ENCODE measurements around the gene SEC24A.
"Not testable (repeated sequence)": the region's sequence is repeated elsewhere in the genome, so short reads cannot be mapped to it uniquely, and the experiment has no call there.

SEC24A gene

DNA sequence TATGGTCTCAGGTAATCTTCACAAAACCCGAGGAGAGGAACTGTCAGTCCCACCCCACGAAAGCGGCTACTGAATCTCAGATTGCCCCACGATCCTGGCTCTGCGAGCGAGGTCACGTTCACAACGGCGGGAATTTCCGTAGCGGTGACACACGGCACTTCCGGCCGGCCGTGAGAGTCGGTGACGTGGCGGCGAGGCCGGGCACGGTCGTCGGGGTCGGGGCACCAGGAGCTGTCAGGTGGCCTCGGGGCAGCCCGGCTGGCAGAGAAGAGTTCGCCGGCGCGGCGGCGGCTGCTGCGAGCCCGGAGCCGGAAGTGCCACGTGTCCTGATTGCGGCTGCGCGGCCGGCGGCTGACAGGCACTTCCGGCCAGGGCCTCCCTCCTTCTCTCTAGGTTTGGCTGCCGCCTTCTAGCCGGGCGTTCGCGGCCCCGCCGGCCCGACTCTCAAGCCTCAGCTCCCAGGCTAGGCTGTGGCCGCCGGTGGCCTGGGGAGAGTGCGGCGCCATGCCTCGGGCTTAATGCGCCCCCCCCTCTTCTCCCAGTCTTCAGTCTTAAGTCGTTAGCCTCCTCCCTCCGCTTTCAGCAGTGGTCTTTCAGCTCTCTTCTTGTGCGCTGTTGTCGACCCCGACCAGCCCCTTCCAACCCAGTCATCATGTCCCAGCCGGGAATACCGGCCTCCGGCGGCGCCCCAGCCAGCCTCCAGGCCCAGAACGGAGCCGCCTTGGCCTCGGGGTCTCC, at the start of gene SEC24A:
Gene SEC24A, plus strand, starts transcription at position 361 of the 738 bp plus-strand sequence. Its CDS starts 292 bp downstream, at position 653.
- peak; percentile 79 for DNase-seq

DNA sequence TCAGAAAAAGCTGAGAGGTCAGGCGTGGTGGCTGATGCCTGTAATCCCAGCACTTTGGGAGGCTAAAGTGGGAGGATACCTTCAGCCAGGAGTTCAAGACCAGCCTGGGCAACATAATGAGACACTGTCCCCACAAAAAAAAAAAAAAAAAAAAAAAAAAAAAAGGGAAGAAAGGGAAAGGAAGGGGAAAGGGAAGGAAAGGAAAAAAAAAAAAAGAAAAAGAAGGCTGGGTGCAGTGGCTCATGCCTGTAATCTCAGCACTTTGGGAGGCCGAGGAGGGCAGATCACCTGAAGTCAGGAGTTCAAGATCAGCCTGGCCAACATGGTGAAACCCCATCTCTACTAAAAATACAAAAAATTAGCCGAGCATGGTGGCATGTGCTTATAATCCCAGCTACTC, 48.8 kb upstream of the SEC24A start:
- DNase-seq: not testable (repeated sequence)

DNA sequence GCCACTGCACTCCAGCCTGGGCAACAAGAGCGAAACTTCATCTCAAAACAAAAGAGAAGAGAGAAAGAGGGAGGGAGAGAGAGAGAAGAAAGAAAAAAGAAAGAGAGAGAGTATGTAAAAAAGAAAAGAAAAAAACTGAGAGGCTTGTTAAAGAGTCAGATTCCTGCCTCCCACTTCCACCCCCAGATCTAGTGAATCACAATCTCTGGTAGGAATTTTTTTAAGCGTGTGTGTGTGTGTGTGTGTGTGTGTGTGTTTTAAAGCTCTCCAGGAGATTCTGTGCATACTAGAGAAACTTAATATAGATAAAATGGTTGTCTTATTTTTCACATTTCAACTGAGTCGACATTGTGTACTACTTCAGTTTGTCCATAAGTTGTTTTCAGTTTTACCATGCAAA, 48.0 kb upstream of the SEC24A start:
- DNase-seq: no peak

DNA sequence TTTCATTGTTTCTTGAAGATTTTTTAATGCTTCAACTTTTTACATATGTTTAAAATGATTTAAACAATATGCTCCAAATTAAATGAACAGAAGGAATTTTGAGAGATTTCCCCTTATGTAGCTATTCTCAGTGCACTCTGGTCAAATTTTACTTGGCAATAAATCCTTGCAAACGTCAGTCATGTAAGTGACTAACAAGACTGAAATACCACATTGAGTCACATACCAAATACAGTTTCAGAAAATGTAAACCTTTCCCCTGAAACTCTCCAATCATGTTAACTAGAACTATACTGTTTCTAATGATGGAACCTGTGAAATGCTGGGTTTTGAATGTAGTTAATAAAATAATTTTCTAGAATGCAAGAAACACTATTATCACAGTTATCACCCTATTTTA, 45.5 kb upstream of the SEC24A start:
- no peak for DNase-seq

DNA sequence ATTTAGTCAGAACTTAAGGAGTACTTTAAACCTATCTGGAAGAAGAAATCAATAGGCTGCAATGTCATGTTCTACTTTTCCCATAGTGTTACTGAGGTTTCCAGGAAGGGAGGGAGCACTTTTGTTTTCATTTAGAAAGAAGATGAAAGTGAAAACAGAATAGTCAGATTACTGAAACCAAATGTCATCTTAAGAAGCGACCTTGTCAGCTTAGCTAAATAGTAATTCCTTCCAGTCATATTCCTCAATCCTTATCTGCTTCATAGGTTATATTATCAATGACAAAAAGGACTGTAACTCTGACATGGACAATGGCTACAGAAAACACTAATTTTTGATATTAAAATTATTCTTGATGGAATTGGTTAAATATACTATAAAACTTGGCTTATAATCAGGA, 43.7 kb upstream of the SEC24A start:
- no peak for DNase-seq

DNA sequence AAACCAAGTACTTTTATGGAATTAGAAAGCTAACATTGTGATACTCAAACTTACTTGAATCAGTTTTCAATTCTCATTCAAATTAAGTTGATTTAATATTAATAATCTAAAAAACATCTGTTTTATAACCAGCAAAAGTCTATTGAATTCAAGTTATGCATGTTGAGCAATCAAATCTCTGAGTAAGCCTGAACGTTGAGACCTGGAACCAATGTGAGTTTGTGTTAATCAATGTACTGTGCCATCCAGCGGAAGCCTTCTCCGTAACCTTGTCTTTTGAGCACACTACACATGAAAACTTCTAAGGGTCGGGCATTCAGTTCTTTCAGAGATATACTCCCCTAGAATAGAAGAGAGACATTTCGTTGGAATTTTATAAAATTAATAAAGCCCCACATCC, 41.9 kb upstream of the SEC24A start:
- no peak for DNase-seq

DNA sequence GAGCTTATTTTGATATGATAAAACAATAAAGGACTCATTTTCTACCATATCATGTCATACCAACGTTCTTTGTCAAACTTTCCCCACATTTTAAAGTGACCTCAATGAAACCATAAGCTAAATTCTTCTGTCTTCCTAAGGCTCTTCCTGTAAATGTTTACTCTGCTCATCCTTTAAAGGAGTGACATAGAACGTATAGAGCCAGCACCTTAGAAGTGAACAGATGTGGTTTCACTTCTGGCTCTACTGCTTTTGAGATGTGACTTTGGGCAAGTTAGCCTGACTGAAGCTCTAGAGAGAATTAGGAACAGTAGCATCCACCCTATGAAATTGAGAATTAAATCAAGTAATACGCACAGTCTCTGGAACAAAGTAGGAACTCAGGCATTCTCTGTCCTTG, 40.0 kb upstream of the SEC24A start:
- no peak for DNase-seq

DNA sequence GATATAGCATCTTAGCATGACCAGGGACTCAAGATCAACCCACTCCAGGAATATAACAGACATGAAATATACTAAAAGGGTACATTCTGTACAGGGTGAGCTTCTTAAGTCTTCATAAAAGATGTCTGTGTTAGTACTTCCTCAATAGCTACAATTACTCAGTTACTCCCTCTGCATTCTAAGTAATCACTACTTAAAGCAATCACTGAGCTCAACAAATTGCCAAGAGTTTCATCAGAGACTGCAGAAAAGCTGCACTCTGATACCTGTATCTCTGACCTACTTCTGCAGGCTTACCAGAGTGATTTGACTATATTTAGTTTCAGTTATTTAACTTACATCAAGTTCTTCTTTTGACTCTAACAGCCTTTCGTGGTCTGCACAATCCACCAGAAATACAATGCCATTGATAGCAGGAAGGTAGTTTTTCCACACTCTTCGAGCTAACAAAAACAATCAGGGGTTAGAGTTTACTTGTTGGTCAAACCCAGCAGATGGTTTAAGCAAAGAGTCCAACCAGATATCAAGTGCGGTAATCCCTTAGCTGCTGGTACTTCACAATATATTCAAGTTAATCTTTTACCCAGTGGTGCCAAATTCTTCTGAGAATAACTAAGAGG, 39.2 kb upstream of the SEC24A start:
- DNase-seq: no peak

DNA sequence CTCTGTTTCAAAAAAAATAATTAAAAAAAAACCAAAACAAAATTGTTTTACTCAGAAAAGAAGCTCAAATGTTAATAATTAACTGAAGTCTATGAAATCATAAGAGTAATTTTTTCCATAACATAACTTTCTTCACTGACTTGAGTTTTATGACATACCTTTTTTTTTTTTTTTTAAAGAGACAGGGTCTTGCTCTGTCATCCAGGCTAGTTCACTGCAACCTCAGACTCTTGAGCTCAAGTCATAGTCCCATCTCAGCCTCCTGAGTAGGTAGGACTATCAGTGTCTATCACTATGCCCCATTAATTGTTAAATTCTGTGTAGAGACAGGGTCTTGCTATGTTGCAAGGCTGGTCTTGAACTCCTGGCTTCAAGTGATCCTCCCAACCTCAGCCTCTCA, 37.9 kb upstream of the SEC24A start:
- no peak for DNase-seq

DNA sequence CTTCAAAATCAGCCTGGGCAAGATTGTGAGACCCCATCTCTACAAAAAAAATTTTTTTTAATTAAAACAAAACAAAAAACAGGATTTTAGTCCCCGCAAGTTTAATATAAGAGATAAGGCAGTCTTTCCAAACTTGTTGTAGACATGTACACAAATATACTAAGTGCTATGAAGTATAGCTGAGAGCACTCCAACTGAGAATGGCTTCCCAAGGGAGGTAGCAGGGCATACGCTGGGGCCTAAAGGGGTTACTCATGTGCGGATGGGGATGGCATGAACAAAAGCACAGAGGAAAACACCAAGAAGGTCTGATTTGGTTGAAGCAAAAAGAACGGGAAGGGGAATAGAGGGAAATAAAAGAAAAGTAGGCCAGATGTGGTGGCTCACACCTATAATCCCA, 37.1 kb upstream of the SEC24A start:
- DNase-seq: no peak

DNA sequence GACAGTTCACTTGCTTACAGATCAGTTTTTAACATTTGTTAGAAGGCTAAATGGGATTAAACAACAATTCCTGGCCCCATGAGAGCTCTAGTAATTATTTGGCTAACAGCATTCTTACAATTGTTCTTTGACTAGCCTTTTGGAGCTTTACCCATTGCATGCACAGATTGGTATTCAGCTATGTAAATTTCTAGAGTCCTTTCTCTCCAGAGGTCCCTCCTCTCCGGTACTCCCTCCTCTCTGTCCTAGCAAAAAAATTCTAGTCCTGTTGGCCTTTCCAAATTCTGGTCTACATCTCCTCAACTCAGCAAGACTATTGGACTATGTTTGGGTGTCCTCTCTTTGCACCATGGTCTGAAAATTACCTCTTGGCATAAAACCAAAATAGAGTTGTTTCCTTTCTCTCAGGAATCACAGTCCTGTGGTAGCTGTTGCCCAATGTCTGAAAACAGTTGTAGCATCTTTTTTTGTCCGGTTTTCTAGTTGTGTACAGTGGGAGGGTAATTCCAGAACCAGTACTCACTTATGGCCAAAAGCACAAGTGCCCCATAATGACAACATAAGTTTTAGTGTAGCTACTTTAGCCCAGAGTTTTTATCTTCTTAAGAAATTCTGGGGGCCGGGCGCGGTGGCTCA, 34.0 kb upstream of the SEC24A start:
- no peak for DNase-seq

DNA sequence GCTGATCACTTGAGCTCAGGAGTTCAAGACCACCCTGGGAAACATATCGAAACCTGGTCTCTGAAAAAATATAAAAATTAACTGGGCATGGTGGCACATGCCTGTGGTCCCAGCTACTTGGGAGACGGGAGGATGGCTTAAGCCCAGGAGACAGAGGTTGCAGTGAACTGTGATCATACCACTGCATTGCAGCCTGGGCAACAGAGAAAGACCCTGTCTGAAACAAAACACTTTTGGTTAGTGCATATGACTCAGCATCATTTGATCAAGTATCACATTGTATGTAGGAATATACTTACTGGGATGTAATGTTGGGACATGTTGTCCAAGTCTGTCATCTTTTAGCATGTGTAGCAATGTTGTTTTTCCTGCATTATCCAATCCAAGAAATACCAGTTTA, 28.0 kb upstream of the SEC24A start:
- DNase-seq: no peak

DNA sequence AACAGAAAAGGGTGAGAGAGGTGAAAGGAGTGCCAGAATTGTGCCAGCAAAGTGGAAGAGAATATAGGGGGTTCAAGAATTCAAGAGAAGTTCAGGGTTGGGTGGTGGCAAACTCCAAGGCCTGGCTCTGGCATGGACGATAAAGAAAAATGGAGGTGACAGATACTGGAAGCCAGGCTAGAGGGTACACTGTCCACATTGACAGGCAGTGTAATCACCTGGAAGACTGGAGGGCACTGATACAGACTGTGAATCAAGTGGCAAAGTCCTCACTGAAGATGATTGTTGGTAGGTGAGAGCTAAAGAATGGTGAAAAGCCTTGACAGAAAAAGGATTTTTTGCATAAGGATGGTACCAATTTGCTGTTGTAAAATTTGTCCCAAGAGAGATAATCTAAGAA, 23.0 kb upstream of the SEC24A start:
- no peak for DNase-seq

DNA sequence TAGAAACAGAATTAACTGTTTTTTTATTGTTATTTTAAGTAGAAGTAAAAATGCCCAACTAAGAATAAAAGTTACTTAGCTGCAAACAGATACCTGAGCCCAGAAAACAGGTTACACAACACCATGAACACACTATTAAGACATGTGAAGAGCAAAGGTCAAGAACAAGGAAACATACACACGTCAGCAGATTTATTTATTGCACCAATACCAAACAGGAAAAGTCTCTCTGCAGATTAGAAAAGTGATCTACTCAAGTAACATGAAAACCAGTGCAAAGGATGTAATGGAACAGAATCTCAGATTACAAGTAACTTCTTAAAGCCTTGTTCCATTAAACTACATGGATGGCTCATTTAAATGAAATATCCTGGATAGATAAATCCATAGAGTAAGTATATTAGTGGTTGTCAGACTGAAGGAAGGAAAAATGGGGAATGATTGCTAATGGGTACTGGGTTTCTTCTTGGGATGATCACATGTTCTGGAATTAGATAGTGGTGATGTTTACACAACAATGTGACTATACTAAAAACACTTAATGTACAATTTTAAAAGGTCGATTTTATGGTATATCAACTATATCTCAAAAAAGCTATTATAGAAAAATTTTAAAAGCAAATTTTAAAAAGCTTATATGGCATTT, 22.1 kb upstream of the SEC24A start:
- DNase-seq: no peak

DNA sequence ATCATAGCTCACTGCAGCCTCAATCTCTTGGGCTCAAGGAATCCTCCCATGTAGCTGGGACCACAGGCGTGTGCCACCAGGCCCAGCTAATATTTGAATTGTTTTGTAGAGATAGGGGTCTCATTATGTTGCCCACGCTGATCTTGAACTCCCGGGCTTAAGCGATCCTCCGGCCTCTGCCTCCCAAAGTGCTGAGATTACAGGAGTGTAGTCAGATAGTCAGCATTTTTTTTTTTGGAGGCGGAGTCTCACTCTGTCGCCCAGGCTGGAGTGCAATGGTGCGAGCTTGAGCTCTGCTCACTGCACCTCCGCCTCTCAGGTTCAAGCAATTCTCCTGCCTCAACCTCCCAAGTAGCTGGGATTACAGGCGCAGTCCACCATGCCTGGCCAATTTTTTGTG, 14.4 kb upstream of the SEC24A start:
- DNase-seq: no peak

DNA sequence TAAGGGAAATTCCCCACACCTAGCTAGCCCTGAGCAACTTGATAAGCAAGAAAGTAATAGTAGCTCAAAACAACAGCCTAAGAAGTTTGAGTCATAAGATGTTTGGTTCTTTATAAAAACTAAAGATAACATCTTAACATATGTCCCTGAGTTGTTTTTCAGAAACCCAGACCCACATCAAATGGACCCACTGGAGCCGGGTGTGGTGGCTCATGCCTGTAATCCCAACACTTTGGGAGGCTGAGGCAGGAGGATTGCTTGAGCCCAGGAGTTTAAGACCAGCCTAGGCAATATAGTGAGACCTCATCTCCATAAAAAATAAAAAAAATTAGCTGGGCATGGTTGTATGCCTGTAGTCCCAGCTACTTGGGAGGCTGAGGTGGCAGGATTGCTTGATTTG, 13.2 kb upstream of the SEC24A start:
- DNase-seq: not testable (repeated sequence)

DNA sequence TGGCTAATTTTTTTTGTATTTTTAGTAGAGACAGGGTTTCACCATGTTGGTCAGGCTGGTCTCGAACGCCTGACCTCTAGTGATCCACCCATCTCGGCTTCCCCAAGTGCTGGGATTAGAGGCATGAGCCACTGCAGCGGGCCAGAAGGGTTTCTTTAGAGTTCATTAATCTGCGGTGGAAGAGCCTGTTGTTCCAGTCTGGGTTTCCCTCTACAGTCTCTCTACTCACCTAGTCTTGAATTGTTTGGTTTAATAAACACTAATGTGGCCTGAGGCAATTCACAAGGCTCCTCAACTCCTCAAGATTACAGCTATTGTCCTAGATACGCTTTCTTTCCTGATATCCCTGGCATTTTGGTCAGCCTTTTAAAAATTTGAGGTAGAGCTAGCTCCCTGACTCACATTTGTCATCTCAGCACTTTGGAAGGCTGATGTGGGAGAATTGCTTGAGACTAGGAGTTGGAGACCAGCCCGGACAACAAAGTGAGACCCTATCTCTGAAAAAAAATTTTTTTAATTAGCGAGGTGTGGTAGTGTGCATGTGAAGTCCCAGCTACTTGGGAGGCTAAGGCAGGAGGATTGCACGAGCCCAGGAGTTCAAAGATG, 11.4 kb upstream of the SEC24A start:
- DNase-seq: no peak

DNA sequence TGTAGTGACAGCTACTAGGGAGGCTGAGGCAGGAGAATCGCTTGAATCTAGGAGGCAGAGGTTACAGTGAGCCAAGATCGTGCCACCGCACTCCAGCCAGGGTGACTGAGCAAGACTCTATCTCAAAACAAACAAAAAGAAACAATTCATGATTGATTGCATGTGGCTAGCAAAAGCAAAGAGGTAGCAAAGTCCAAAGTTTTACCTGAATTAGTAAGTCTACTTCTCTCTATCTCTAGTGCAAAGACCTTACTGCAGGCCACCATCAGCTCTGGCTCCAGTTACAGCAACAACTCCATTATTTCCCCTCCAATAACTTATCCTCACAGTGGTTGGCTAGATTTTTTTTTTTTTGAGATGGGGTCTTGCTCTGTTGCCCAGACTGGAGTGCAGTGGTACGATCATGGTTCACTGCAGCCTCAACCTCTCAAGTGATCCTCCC, 9.8 kb upstream of the SEC24A start:
- DNase-seq: no peak

DNA sequence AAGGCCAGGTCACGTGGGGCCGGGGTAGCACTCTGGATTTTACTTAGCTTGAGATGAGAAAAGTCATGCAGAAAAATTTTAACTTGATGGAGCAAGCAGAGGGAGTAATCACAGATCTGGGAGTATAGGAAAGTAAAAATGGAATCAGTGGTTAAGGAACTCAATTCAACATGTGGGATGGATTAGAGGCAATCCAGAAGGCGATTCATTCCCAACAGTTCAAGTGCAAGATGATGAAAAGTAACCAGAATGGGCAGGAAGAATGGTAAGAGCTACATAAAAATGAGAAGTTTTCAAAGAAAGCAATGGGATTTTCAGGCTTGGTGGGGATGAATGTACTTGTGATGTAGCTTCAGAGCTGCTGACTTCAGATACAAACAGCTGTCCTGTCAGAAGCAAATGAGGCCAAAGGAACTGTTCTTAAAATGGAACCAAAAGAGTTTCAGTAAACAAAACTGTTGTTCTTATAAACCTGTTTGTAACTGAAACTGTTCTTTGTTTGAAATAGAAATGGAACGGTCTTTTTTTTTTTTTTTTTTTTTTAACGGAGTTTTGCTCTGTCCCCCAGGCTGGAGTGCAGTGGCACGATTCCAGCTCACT, 5.6 kb upstream of the SEC24A start:
- DNase-seq: no peak

DNA sequence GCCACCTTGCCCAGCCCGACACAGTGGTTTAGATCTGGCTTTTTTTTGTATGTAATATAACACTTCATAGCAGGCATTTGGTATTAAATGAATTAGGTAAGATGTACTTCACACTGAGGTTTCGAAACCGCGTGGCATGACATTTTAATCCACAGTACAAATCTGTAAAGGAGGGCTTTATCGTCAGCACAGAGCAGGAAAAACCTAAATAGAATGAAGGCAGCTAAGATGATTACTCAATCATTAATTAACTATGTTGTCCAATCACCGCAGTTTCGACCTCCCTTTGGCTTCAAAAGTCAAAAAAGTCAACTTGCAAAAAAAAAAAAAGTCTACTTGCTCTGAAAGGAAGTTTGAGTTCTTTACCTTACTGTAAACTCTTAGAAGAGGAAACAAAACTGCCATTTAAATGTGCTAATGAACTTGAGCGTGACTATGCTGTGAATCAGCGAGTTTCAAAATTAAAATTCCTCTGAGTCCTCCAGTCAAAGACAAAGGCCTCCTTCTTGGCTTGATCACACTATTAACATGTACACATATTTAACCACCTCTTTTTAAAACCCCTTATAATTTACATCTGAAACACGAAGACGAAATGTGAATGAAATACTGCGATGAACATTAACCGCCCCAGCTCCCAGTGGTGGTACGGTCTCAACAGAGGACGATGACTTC, 698 bp upstream of the SEC24A start:
- no peak for DNase-seq

DNA sequence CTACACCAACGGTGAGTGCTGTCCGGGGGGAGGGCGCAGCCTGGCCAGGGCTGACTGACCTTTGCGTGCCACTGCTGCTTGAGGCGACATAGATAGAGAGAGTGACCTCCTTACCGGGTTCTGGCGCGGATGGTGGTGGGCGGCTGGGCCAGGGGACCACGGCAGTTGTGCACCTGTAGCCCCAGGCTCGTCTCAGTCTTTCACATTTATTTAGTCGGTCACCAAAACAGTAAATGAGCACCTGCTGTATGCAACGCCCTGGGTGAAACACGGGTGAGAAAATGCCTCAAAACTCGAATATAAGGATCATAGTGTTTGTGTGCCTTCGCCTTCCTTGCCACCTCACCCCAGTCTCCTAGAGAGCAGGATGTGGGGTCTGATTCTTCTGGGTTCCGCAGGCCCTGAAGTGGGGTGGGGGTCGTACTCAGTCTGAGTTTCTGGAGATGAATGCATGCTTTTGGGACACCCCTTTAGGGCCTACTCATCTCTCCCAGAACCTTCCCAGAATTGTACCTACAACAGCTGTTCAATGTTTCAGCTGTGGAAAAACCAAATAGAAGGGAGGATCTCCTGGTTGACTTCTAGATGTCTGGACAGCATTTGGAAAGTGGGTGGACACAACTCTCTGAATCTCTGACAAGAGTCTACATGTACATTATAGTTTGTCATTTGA, 714 bp downstream of the SEC24A start:
- DNase-seq: no peak

DNA sequence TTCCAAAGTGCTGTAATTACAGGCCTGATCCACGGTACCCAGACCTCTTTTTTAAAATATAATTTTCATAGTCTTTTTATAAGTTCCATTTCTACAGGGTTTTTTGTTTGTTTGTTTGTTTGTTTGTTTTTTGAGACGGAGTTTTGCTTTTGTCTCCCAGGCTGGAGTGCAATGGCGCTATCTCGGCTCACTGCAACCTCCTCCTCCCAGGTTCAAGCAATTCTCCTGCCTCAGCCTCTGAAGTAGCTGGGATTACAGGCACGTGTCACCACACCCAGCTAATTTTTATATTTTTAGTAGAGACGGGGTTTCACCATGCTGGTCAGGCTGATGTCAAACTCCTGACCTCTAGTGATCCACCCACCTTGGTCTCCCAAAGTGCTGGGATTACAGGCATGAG, 2.1 kb downstream of the SEC24A start:
- DNase-seq: not testable (repeated sequence)
